ENCODE results near the gene TSPAN4.

Gene TSPAN4

GRCh38 chr11:842370-843002 is at the start of gene TSPAN4, which contains the start of gene POLR2L:
TSPAN4 (plus strand) TSS chr11:842852; CDS start chr11:850305, 7,453 bp downstream.
POLR2L (minus strand) TSS chr11:842529; CDS start chr11:842508, 21 bp downstream.
- DNase-seq (ENCODE audit: low read depth), result no peak

- DNase-seq (ENCODE audit: low read depth), result no peak
Observed at GRCh38 chr11:792873-793272, 49.8 kb upstream of the TSPAN4 start.

- no peak for DNase-seq (ENCODE audit: low read depth)
Observed at GRCh38 chr11:793556-793955, 49.1 kb upstream of the TSPAN4 start.

- no peak for DNase-seq (ENCODE audit: low read depth)
Observed at GRCh38 chr11:794013-794765, 48.5 kb upstream of the TSPAN4 start.

GRCh38 chr11:794766-795633 is 47.7 kb upstream of the TSPAN4 start:
- no peak for DNase-seq (ENCODE audit: low read depth)

GRCh38 chr11:795634-796564 is 46.8 kb upstream of the TSPAN4 start:
- DNase-seq (ENCODE audit: low read depth), result no peak

- DNase-seq (ENCODE audit: low read depth), result no peak
Observed at GRCh38 chr11:796565-797295, 45.9 kb upstream of the TSPAN4 start.

- no peak for DNase-seq (ENCODE audit: low read depth)
Observed at GRCh38 chr11:797296-798092, 45.2 kb upstream of the TSPAN4 start.

- DNase-seq (ENCODE audit: low read depth), result no peak
Observed at GRCh38 chr11:798093-798713, 44.4 kb upstream of the TSPAN4 start, which contains the start of gene SLC25A22. SLC25A22 (minus strand) TSS chr11:798281; CDS start chr11:795006, 3,275 bp downstream.

- no peak for DNase-seq (ENCODE audit: low read depth)
Observed at GRCh38 chr11:799641-800316, 42.9 kb upstream of the TSPAN4 start.

- no peak for DNase-seq (ENCODE audit: low read depth)
Observed at GRCh38 chr11:800473-800872, 42.2 kb upstream of the TSPAN4 start.

- no peak for DNase-seq (ENCODE audit: low read depth)
Observed at GRCh38 chr11:801097-801780, 41.4 kb upstream of the TSPAN4 start.

GRCh38 chr11:802018-802617 is 40.5 kb upstream of the TSPAN4 start:
- no peak for DNase-seq (ENCODE audit: low read depth)

- DNase-seq (ENCODE audit: low read depth), result no peak
Observed at GRCh38 chr11:802693-803466, 39.8 kb upstream of the TSPAN4 start.

- DNase-seq (ENCODE audit: low read depth), result no peak
Observed at GRCh38 chr11:803467-803742, 39.2 kb upstream of the TSPAN4 start.

- no peak for DNase-seq (ENCODE audit: low read depth)
Observed at GRCh38 chr11:803770-804598, 38.7 kb upstream of the TSPAN4 start.
